Measurements from ENCODE around the gene RNF5.
"Not testable (repeated sequence)": the region's sequence is repeated elsewhere in the genome, so short reads cannot be mapped to it uniquely, and the experiment has no call there.

RNF5 gene

DNA sequence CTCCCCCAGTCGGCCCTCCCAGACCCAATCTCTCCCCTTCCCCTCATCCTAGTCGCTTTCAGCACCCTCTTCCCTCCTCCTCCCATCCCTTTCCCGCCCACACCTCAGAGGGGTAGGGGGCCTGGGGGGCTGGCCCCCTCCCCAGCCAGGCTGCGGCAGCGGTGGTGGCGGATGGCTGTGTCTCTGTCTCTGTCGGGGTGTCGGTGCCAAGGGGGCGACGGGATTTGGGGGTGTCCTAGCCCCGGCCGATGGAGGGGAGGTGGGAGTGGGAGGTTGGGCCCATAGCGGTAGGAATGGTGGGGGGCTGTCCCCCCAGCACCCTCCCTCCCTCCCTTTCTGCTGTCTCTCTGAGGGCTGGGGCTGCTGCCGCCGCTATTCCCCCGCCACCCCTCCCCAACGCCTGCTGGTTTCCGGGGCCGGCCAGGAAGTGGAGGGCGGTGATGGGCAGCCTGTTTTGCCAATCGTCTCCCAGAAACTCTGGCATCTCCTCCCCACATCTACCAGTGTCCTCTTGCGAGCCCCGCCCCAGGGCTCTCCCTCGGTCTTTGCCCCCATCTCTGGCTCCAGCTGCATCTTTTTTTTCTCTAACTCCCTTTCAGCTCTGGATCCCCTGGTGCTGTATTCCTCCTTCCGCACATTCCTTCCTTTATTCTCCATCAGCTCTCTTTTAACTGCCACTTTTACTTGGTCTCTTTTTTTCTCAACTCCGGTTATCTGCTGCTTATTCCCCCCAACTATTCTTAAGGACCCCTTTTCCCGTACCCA is 2.3 kb upstream of the RNF5 start, which contains the start of gene AGPAT1:
TSS of gene AGPAT1 (minus strand) at position 374 of the 765 bp plus-strand sequence. CDS start 4,588 bp downstream, outside the sequence.
- peak; percentile 89 for DNase-seq (ENCODE audit: low spot score)

DNA sequence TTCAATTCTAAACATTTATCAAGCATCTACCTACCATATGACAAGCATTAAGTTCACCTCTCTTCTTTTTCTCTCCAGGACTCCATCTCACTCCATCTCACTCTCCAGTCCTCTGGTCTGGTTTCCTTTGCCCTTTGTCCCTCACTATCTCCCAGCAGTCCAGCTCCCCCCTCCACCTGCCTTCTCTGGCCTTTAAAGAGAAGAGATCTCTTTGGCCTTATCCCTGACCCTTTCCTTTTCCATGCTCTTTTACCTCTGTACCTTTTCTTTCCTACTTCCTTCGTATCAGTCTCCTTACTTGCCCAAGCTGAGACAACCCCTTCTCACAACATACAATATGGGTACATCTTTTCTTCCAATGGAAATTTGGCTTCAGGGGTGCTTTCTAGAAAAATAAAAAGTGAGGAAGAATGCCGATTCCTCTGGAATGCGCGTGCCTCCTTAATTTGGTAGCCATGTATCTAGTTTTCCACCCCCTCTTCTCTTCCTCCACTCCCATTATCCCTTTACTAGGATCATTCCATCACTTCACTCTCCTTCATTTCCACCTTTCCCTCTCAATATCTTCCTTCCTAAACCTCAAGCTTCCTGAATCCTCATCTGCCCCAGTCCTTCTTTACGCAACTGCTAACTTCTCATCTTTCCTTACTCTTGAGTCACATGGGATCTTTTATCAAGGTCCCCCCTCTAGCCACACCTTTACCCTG is 1.6 kb upstream of the RNF5 start:
- peak; percentile 48 for DNase-seq (ENCODE audit: low spot score)

DNA sequence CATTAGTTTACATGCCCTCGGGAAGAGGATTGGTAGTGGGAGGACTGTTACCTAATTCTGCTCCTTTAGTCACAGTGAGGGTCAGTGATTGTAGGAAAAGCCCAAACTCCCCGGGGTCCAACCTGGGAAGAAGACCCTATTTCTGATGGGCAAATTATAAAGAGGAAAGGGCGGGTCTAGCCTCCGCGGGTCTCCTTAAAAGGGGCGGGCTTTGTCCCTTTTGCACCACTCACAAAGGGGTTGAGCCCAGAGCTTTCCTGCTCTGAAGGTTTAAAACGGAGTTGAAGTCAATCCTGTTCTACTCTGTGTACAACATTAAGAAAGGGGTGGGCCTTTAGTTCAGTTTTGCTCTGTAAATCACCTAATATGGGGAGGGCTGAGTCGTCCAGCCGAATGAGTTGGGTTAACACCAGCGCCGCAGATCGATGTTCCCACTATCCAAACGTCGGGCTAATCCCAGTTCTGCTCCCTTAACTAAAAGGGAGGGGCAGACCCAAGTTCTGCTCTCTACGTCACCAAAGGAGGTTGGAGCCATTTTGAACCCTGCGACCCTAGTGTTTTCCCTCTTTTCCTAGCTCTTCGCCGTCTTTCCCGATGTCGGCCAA is 920 bp upstream of the RNF5 start:
- no peak for DNase-seq (ENCODE audit: low spot score)

DNA sequence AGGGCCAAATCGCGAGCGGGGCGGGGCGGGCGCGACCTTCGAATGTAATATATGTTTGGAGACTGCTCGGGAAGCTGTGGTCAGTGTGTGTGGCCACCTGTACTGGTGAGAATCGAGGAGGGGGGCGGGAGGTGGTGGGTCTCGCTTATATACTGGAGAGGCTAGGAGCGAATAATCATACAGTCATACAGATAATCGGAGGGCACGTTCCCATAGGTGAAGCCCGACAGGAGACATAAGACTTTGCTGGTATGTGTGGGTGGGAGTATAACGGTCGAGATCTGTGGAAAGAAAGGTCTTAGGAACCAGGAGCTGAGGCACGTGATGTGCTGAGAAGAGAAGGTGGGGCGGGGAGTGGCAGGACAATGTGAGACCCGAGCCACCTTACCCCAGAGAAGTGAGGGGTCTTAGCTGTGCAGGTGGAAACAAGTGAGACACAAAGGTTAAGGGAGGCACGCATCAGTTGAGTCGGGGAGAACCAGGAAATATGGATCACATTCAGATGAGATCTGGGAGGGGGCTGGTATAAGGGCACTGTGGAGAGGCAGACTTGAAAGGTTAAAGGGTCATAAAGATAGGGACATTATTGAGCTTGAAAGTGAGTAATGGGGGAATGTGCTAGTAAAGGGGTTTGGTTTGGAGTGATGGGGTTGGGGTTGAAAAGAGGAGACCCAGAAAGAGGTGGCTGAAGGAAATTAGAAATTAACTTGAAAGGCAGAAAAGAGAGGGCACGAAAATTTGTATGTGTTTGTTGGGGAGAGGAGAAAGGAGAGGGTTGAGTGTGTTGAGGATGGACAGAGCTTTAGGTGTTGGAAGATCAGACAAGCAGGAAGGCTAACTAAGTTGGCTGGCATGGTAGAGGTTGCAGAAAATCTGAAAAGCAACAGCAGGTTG is 589 bp downstream of the RNF5 start:
- DNase-seq (ENCODE audit: low spot score): peak; percentile 11

DNA sequence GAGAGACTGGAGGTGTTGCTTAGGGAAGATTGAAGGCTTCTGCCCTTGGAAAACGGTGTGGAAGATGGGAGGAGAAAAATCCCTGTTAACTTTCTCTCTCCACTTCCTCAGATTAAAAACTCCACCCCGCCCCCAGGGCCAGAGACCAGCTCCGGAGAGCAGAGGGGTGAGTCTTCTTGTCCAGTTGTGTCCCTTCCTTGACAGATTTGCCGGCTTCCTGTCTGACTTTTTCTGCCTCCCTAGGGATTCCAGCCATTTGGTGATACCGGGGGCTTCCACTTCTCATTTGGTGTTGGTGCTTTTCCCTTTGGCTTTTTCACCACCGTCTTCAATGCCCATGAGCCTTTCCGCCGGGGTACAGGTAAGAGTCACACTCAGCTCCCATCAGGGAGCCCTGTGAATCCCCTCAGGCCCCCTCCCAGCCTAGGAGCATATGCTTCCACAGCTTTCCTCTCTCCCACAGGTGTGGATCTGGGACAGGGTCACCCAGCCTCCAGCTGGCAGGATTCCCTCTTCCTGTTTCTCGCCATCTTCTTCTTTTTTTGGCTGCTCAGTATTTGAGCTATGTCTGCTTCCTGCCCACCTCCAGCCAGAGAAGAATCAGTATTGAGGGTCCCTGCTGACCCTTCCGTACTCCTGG is 1.7 kb downstream of the RNF5 start:
- DNase-seq (ENCODE audit: low spot score): no peak

DNA sequence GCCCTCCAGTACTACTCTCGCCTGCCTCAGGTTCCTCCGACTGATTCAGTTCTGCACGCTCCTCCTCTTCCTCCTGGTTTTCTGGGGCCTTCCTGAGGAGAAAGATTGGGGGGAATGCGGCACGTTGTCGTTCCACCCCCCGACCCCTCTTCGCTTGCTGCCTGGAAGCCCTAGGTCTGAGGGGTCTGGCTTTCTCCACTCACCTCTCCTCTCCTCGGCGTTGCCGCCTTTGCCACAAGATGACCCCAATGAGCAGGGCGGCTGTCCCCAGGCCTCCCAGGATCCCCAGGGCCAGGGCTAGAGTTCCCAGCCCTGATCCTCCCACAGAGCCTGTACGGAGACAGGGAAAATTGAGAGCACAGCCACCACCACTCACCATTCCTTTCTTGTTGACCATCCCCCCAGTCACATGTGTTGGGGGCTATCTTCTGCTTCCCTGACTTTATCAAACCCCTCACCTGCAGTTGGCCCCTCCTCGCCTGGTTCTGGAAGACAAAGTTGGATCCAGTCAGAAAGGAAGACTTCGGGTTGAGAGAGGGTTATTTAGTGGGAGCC is 3.0 kb downstream of the RNF5 start:
- DNase-seq (ENCODE audit: low spot score): no peak

DNA sequence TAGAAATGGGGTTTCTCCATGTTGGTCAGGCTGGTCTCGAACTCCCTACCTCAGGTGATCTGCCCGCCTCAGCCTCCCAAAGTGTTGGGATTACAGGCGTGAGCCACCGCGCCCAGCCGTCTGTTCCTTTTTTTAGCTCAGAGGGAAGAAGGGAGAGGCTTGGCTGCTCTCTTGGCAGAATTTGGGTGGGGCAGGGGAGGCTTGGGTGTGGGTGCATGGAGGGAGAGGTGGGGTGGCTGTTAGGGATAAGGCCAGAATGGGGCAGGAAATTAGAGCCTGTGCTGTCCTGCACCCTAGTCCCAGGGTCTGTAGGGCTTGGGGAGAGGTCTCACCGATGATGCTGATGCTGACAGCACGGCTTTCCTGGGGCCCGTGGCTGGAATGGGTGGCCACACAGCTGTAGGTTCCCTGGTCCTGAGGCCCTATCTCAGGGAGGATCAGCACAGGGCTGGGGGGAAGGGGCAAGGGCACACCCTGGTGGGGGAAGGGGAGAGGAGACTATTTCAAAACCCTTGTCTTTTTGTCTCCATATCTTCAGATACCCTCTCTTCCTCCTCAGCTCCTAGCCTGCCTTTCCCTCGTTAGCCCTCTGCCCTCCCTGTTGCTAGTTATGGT is 3.8 kb downstream of the RNF5 start:
- DNase-seq (ENCODE audit: low spot score): no peak

DNA sequence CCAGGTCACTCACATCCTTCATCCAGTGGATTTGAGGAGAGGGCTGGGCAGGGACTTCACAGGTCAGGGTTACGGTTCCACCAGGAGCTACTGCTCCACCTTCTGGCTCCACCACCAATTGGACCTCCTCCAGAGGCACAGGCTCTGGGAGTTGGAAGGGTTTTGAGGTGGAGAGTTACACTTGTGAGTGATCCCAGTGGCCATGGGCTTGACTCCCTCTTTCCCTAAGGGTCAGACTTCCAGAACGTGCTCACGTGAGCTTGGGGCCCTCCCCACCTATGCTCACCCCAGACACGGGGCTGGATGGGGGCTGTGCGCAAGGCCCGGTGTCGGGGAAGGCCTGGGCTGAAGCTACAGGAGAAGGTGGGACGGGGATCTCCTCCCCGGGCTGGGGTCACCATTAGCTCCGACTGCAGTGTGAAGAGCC is 4.4 kb downstream of the RNF5 start:
- no peak for DNase-seq (ENCODE audit: low spot score)

DNA sequence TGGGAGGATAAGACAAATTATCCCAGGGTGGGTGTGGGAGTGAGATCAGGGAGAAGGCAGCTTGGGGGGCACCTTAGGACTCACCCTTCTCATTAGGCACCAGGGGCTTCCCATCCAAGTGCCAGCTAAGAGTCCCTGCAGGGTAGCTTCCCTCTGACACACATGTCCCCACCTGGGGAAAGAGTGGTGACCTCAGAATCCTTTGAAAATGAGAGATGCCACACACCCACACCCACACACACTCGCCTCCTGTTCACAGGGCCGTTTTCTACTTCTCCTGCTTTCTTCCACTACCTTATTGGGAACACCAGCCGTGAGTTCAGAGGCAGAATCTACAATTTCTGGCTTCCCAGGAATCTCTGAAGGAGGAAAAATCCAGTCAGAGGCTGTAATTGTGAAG is 4.8 kb downstream of the RNF5 start:
- no peak for DNase-seq (ENCODE audit: low spot score)

DNA sequence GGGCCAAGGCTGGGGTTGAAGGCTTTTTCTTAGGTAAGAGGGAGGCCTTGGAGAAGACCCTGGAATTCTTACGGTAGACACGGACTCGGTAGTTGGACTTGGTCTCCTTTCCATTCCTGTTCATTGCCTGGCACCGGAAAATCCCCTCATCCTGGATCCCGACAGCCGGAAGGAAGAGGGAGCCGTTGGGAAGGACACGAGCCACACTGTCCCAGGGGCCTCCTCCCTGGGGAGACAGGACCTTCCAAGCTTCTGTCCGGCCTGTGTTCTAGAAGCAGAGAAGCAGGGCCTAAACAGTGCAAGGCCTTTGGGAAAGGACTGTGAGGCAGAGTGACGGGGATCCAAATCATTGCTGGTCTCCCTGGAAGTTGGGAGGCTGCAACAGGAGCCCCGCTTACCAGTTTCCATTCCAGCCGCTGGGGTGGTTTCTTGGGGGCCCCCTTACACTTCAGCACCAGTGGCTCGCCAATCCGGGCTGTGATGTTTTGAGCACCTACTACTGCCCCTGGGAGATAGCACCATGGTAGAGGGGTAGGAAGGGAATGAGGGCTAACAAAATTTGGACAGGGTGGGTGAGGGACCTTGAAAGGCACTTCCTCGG is 5.4 kb downstream of the RNF5 start:
- no peak for DNase-seq (ENCODE audit: low spot score)

DNA sequence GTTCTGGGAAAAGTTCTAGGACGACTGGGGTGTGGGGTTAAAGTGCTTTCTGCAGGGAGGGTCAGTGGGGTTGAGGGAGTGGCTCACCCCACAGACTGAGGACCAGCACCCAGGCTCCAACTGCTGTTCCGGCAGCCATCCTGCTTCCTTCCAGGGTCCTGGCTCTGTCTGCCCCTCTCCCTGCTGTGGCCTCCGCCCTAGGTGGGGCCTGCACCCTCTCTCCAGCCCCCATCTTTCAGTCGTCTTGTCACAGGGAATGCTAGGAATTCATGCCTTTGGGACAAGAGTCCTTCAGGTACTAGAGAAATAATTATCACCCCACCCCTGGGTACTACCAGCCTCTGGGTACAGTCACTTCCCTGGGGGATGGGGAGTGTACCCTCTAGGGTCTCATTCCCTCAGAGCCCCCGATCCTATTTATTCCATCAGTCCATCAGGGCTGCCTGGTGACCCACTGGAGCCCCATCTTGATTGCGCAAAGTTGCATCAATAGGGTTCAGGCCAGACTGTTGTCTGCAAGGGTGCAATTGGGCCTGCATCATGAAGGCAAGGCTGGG is 6.0 kb downstream of the RNF5 start, which contains the start of gene AGER:
TSS of gene AGER (minus strand) at position 170 of the 557 bp plus-strand sequence. CDS start at position 139, 31 bp downstream.
- no peak for DNase-seq (ENCODE audit: low spot score)

DNA sequence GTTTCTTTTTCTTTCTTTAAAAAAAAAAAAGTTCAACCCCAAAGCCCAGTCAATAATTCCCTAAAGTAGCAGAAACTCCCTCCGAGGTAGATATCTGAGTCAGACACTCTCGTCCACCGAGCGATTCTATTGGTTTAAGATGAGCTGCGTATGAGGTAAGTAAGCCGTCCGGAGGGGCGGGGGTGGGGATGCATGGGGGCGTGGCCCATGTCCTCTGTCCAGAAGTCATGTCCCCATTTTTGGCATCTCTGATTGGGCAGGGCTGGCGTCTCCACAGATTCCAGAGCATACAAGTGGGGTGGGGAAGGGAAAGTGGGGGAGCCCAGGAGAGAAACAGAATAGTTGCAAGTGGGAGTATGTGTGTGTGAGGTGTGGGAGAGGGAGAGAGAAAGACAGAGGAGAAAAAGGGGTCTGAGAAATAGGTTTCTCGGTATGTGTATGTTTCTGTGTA is 7.5 kb downstream of the RNF5 start:
- DNase-seq (ENCODE audit: low spot score): peak; percentile 36

DNA sequence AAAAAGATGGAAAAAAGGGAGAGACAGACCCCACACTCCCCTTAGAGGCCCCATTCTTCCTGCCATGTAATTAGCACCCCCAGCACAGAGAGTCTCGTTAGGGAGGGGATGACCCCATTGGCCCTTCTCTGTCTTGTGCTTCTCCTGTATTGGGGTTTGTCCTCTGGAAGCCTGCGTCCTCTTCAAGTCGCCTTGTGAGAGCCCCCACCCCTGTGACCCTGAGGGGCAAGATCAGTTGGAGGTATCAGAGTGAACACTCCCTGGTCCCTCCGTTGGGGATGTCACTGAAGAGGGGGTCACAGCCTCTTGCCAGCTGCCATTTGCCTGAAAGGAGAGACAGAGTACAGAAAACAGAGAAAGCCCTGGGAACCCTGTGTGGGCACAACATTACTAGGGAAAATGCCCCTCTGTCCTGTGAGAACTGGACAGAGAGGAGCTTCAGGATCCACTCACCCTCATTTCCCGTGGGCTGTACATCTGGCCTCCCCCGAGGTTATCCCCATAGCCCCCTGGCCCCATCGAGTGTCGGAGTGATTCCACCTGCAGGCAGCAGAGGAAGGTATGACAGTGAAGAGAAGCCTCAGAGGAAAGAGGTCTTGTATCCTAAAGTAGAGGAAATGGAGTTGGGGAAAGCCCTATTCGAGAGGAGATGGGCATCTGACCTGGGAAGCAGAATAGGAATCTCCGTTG is 8.1 kb downstream of the RNF5 start:
- not testable (repeated sequence) for DNase-seq (ENCODE audit: low spot score)

DNA sequence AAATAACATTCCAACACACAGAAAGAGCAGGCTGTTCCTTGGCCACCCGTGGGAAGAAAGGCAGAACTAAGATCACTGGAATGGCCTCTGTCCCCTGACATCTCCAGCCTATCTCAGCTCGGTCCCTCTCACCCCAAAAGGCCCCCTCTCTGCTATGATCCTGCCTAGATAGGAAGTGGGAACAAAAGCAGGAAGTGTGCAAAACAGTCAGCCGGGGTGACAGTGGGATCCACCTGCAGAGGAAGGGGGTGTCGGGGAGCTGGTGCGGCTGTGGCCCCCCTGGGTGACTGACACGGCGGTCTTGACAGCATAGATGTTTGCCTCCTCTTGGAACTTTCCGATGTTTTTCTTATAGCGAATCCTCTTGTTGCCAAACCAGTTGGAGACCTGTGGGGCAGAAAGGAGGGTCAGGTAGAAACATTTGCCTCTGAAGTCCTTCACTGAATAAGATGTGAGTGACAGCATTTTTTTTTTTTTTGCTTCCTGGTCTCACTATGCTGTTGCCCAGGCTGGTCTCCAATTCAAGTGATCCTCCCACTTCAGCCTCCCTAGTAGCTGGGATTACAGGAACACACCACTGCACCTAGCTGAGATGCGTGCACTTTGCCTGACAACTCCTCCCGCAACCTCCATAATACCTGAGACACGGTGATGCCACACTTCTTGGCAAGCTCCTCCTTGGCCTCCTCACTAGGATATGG is 9.0 kb downstream of the RNF5 start:
- no peak for DNase-seq (ENCODE audit: low spot score)

DNA sequence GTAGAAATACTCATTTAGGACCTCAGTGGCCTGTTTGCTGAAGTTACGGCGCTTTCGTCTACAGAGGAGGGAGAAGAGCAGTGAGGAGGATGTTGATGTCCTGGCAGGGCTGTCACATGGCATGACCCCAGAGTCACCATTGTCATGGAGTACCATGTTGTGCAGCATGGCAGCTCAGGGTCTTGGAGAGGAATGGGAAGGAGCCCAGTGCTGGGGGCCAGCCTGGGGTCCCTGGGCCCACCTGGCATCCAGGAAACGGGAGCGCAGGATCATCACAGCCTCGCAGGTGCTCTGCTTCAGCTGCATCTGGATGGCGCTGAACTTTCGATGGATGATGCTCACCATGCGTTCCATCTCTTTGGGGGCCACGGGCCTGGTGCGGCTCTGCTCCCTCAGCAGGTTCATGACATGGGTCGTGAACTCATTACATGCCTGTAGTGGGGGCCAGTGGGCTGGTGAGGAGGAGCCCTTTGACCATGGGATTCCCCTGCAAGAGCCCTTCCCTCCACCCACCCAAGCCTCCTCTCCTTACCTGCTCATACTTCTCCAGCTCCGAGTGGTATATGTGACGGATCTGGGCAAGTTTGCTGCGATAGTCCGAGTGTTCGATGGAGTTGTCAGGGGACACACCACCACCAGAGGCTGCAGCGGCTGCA is 9.6 kb downstream of the RNF5 start:
- DNase-seq (ENCODE audit: low spot score): not testable (repeated sequence)

DNA sequence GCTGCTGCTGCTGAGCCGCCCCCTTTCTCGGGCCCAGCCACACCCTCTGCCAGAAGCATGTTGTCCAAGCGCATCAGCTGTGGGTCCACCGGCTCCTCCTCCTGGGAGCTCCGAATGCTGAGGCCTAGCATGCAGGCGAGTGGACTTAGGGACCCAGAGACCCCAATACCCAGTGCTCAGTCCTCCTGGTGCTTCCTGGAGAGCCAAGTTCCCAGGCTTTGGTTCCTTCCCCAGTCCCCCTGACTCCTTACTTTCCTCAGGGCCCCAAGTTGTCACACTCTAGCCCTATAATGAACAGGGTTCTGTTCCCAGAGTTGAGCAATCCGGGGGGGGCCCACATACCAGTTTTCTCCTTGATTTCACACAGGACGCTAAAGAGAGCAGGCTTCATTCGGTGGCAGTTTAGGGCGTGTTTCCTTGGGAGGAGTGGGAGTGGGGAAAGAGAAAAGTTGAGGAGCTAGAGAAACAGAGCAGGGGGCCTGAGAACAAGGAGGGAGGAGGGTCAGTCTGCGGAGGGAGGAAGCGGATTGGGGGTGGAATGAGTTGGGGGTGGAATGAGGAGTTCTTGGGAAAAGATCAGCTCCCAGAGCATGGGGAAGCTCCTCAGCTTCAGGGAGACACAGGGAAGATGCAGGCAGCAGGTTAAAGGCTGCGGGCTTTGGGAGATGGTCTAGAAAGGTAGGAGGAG is 10.3 kb downstream of the RNF5 start:
- no peak for DNase-seq (ENCODE audit: low spot score)

DNA sequence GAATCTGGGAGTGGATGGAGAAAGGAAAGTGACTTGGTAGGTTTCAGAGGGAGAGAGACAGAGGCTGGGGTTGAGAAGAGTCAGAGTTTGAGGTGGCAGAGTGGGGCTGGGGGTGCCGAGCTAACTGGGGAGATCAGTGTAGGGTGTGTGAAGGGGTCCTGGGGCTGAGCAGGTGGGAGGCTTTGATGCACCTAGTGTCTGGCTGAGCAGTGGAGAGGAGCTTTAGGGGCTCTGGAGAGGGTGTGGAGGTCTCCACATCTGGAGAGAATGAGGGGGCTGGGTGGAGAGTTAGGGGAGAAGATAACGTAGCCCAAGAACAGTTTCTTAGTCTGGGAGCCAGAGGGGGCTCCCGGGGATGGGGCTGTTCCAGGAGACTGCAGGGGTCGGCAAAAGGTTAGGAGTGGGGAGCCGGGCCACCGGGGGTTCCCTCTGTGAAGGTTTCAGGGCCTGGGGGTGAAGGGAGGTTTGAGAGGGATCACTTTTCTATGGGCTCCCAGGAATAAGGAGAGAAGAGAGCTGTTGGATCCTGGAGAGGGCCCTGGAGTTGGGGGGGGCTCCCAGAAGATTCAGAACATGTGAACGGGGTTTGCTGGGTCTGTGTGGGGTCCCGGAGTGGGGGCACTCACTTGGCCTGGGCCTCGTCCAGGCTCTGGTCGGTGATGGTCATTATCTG is 11.0 kb downstream of the RNF5 start:
- DNase-seq (ENCODE audit: low spot score): no peak

Measured in SW480 (cell line).